ENCODE measurements around the gene SCGB3A1. TPM values are rescaled to one million over a fixed set of nuclear protein-coding genes. Genes with fewer than 3 reads are reported as not detected.

SCGB3A1 gene
- polyA plus RNA-seq, 1 donor (not counting 4 experiments of a cell fraction or from before 2014, with no cell fraction given): not detected

DNA sequence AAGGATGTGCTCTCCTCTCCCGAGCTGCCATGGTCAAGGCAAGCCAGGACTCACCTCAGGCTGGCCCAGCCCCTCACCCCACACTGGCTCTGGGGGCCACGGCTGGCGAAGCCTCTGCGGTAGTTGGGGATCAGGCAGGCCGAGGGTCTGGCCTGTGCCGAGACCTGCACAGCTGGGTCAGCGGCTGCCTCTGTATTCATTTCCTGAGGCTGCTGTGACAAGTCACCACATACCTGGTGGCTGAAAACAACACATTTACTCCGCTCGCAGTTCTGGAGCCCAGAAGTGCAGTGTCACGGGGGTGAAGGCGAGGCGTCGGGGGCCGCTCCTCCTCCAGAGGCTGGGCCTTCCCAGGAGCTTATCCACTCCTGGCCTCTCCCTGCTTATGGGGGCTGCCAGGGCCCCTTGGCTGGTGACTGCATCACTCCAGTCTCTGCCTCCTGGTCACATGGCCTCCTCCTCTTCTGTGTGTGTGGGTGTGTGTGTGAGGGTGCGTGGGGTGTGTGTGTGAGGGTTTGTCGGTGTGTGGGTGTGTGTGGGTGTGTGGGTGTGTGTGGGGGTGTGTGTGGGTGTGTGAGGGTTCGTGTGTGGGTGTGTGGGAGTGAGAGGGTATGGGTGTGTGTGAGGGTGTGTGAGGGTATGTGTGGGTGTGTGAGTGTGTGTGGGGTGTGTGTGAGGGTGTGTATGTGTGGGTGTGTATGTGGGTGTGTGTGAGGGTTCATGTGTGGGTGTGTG, 3.2 kb upstream of the SCGB3A1 start:
- Histone ChIP-seq H3K4me1 (ENCODE audit: control insufficient read depth, extremely low read depth, insufficient read depth, low read length) (no peaks in the 10 kb centered on the region), H2AFZ (ENCODE audit: control insufficient read depth, low read length) (no peak overlapping the region), H3K9ac (ENCODE audit: control insufficient read depth, extremely low read depth, insufficient read depth, low read length) (no peak overlapping the region), H3K27ac (ENCODE audit: control insufficient read depth, insufficient read depth, low read length) (no peak overlapping the region), H3K27me3 (ENCODE audit: control insufficient read depth, extremely low read depth, insufficient read depth, low read length) (peaks cover 40% of the 10 kb centered on the region), H3K4me2 (ENCODE audit: control insufficient read depth, extremely low read depth, insufficient read depth, low read depth, low read length) (no peak overlapping the region), H3K79me2 (ENCODE audit: control insufficient read depth, insufficient read depth, low read length) (no peaks in the 10 kb centered on the region), H3K9me3 (ENCODE audit: control insufficient read depth, low read depth, low read length) (no peaks in the 10 kb centered on the region), H3K4me3 (ENCODE audit: control insufficient read depth in 2 of 3, extremely low read depth in 1 of 3, insufficient read depth in 2 of 3, low read depth in 1 of 3, low read length in 3 of 3) (no peak overlapping the region), H4K20me1 (ENCODE audit: control insufficient read depth, extremely low read depth, insufficient read depth, low read length) (no peaks in the 10 kb centered on the region), H3K9me1 (ENCODE audit: control insufficient read depth, extremely low read depth, insufficient read depth, low read length) (no peaks in the 10 kb centered on the region), H3K36me3 (ENCODE audit: control insufficient read depth in 2 of 2, extremely low read depth in 1 of 2, insufficient read depth in 2 of 2, low read length in 2 of 2) (no peaks in the 10 kb centered on the region)
- dilution Hi-C loops (cut with MboI; ENCODE audit: extremely low pct_ligation_motif_present, low sequenced_read_pairs): no loop called here
- DNase-seq (ENCODE audit: low read depth, low spot score): no peak
- TF ChIP-seq, protein P1, sequence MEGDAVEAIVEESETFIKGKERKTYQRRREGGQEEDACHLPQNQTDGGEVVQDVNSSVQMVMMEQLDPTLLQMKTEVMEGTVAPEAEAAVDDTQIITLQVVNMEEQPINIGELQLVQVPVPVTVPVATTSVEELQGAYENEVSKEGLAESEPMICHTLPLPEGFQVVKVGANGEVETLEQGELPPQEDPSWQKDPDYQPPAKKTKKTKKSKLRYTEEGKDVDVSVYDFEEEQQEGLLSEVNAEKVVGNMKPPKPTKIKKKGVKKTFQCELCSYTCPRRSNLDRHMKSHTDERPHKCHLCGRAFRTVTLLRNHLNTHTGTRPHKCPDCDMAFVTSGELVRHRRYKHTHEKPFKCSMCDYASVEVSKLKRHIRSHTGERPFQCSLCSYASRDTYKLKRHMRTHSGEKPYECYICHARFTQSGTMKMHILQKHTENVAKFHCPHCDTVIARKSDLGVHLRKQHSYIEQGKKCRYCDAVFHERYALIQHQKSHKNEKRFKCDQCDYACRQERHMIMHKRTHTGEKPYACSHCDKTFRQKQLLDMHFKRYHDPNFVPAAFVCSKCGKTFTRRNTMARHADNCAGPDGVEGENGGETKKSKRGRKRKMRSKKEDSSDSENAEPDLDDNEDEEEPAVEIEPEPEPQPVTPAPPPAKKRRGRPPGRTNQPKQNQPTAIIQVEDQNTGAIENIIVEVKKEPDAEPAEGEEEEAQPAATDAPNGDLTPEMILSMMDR (optimal IDR thresholded peaks at IDR 0.05 in 1 of 3, IDR thresholded peaks at IDR 0.05 in 1 of 3, conservative IDR thresholded peaks at IDR 0.05 in 1 of 3; ENCODE audit: extremely low read depth in 1 of 3, insufficient read depth in 2 of 3, low read length in 3 of 3): no peak
- no peak for TF ChIP-seq EZH2 (IDR thresholded peaks at IDR 0.05; ENCODE audit: low read length)
- no peak for FAIRE-seq

DNA sequence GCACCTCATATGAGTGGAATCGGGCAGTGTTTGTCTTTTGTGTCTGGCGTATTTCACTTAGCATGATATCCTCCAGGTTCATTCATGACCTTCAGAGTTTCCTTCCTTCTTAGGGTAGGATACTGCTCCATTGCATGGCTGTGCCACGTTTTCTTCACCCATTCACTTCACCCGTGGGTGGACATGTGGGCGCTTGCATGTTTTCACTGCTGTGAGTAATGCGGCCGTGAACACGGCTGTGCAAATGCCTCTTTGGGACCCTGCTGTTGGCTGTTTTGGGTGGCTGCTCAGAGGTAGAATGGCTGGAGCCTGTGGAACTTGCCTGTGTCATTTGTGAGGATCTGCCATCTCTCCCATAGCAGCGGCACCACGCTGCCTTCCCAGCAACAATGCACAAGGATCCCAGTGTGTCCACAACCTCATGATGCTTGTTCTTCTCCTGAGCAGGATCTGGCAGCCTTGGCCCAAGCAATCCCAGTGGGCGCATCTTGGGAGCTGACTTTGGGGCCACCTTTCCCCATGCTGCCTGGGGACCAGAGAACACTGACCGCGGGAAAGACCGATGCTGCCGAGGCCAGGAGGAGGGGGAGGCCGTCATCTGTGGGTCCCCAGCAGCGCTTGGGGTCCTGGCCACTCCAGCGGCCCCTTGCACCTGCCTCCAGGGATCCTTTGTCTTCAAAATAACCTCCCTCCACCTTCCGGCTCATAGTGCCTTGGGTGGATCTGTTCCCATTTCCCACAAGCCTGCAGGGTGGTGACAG, 2.3 kb upstream of the SCGB3A1 start:
- Histone ChIP-seq H4K20me1 (ENCODE audit: control insufficient read depth, extremely low read depth, insufficient read depth, low read length) (no peaks in the 10 kb centered on the region), H3K9ac (ENCODE audit: control insufficient read depth, extremely low read depth, insufficient read depth, low read length) (no peak overlapping the region), H3K9me1 (ENCODE audit: control insufficient read depth, extremely low read depth, insufficient read depth, low read length) (no peaks in the 10 kb centered on the region), H3K4me3 (ENCODE audit: control insufficient read depth in 2 of 3, extremely low read depth in 1 of 3, insufficient read depth in 2 of 3, low read depth in 1 of 3, low read length in 3 of 3) (no peak overlapping the region), H3K27ac (ENCODE audit: control insufficient read depth, insufficient read depth, low read length) (no peak overlapping the region), H2AFZ (ENCODE audit: control insufficient read depth, low read length) (no peak overlapping the region), H3K4me2 (ENCODE audit: control insufficient read depth, extremely low read depth, insufficient read depth, low read depth, low read length) (no peak overlapping the region), H3K27me3 (ENCODE audit: control insufficient read depth, extremely low read depth, insufficient read depth, low read length) (peaks cover 45% of the 10 kb centered on the region), H3K4me1 (ENCODE audit: control insufficient read depth, extremely low read depth, insufficient read depth, low read length) (no peaks in the 10 kb centered on the region), H3K79me2 (ENCODE audit: control insufficient read depth, insufficient read depth, low read length) (no peaks in the 10 kb centered on the region), H3K9me3 (ENCODE audit: control insufficient read depth, low read depth, low read length) (no peaks in the 10 kb centered on the region), H3K36me3 (ENCODE audit: control insufficient read depth in 2 of 2, extremely low read depth in 1 of 2, insufficient read depth in 2 of 2, low read length in 2 of 2) (no peaks in the 10 kb centered on the region)
- no peak for DNase-seq (ENCODE audit: low read depth, low spot score)
- TF ChIP-seq, protein P1 (optimal IDR thresholded peaks at IDR 0.05 in 1 of 3, IDR thresholded peaks at IDR 0.05 in 1 of 3, conservative IDR thresholded peaks at IDR 0.05 in 1 of 3; ENCODE audit: extremely low read depth in 1 of 3, insufficient read depth in 2 of 3, low read length in 3 of 3): no peak
- TF ChIP-seq EZH2 (IDR thresholded peaks at IDR 0.05; ENCODE audit: low read length): no peak
- FAIRE-seq: no peak
- dilution Hi-C loops (cut with MboI; ENCODE audit: extremely low pct_ligation_motif_present, low sequenced_read_pairs): no loop called here
